HL-60 (cell line): Measurements from ENCODE around the gene TSPAN17. TPM values are rescaled to one million over a fixed set of nuclear protein-coding genes. Genes with fewer than 3 reads are reported as not detected.

ENCODE experiments used
- DNase-seq, 2 experiments: peaks; one replicate each; pipeline ENCODE4 v3.0.0-alpha.2; 2010 to 2020; ENCODE audit warnings: low read depth in 1 of 2, low spot score in 1 of 2
- H3K27ac ChIP-seq: fragments of 250-450 bp; sonication (Bioruptor Pico); replicated peaks from 2 replicates; pipeline ENCODE4 v1.5.1; 2020; ENCODE audit warnings: mild to moderate bottlenecking, moderate library complexity
- H3K27me3 ChIP-seq: fragments of 250-450 bp; sonication (Bioruptor Pico); 2 replicates; pipeline ENCODE4 v1.5.1; 2021; ENCODE audit warnings: mild to moderate bottlenecking, moderate library complexity; ENCODE audit not compliant: insufficient read depth, poor library complexity, severe bottlenecking
- H3K4me3 ChIP-seq: replicated peaks from 2 replicates; pipeline ENCODE4 v1.5.1; 2011; ENCODE audit warnings: mild to moderate bottlenecking, control low read depth, low read length; ENCODE audit not compliant: insufficient read depth
- CTCF ChIP-seq: IDR thresholded peaks from one replicate; pipeline ENCODE4 v1.5.1; 2011; ENCODE audit warnings: low read length, control low read depth, inconsistent platforms; ENCODE audit not compliant: insufficient read depth
- GABPA ChIP-seq: IDR thresholded peaks from 2 replicates; pipeline ENCODE4 v1.6.1; 2012; ENCODE audit warnings: low read depth
- POLR2AphosphoS5 ChIP-seq: IDR thresholded peaks from 2 replicates; pipeline ENCODE4 v1.6.1; 2012; ENCODE audit warnings: low read depth
- REST ChIP-seq: IDR thresholded peaks from 2 replicates; pipeline ENCODE4 v1.6.1; 2012; ENCODE audit warnings: low read depth; ENCODE audit not compliant: insufficient replicate concordance
- SPI1 ChIP-seq: IDR thresholded peaks from 2 replicates; pipeline ENCODE4 v1.6.1; 2012; ENCODE audit warnings: low read depth, mild to moderate bottlenecking, borderline replicate concordance
- microRNA-seq: library from miRNA; unstranded; fragments of <30 nt; microRNA quantifications from one replicate; pipeline ENCODE4, GENCODE V29; 2018

Gene TSPAN17

GRCh38 chr5:176704355-176704754 lies 57.1 kb downstream of the TSPAN17 start:
- H3K4me3 ChIP-seq = no peak overlapping the region
- H3K27ac ChIP-seq = no peak overlapping the region
- TF ChIP-seq GABPA (no peak), CTCF (no peak), POLR2AphosphoS5 (no peak), REST (no peak), SPI1 (no peak)
- H3K27me3 ChIP-seq = peaks cover 5% of the 10 kb centered on the region
- DNase-seq = no peak

GRCh38 chr5:176704817-176705216 lies 57.5 kb downstream of the TSPAN17 start:
- H3K27ac ChIP-seq = no peak overlapping the region
- TF ChIP-seq CTCF (no peak), SPI1 (no peak), POLR2AphosphoS5 (no peak), REST (no peak), GABPA (no peak)
- peaks cover 3% of the 10 kb centered on the region for H3K27me3 ChIP-seq
- no peak for DNase-seq
- H3K4me3 ChIP-seq = no peak overlapping the region

Small RNAs within 50 kb of the gene (microRNA-seq; reads per million reads assigned to microRNA genes)
- gene MIR4281 = not detected
